NCI-H2081 treated with DMSO at 0.1 percent for 48 hours (cell line): ENCODE measurements around the gene NDRG4.
"Not testable (repeated sequence)": the region's sequence is repeated elsewhere in the genome, so short reads cannot be mapped to it uniquely, and the experiment has no call there.

Source experiments
- DNase-seq: peaks from one replicate; lab custom pipeline; 2025; lab: John Stamatoyannopoulos, UW

The NDRG4 gene

DNA sequence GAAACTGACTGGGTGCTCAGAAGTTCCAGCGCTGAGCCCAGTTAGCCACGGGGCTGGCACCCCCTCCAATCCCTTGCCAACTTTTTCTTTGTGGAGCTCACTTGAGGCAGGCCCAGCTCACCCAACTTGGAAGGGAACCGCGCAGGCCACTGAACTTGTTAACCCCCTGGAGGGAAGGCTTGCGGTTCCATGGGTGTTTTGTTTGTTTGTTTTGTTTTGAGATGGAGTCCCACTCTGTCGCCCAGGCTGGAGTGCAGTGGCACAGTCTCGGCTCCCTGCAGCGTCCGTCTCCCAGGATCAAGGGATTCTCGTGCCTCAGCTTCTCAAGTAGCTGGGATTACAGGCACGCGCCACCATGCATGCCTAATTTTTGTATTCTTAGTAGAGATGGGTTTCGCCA, 34.1 kb upstream of the NDRG4 start:
- DNase-seq, result no peak

DNA sequence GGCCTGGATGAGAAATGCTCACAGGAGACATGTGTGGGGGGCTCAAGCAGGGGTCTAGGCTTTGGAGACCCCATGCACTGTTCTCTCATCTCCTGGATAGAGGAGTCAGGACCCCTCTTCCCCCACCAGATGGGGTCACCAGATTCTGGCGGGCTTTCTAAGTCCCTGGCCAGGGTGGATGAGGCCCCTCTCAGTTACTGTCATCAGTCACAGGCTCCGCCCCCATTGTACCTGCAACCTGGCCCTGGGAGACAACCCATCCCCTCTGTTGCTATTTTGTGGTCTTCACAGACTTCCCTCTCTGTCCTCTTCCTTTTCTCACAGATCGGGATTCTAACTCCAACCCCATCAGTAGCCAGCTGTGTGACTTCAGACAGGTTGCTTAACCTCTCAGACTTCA, 33.5 kb upstream of the NDRG4 start:
- no peak for DNase-seq

DNA sequence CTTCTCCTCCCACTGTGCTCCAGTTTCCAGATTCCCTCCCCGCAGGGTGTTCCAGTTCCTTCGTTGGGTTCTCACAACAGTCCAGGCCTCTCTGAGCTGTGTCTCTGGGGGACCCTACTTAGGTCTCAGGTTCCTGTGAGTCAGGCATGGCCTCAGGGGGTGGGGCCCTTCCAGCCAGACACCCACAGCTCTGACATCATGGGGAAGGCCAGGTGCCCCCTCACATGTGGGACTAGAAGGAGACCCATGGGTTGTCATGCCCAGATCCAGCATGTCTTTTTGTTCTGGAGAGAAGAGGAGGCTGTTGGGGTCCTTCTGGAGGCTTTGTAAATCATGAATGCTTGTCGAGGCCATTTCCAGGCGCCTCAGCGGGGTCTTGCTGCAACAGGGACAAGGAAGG, 32.0 kb upstream of the NDRG4 start:
- DNase-seq, result no peak

DNA sequence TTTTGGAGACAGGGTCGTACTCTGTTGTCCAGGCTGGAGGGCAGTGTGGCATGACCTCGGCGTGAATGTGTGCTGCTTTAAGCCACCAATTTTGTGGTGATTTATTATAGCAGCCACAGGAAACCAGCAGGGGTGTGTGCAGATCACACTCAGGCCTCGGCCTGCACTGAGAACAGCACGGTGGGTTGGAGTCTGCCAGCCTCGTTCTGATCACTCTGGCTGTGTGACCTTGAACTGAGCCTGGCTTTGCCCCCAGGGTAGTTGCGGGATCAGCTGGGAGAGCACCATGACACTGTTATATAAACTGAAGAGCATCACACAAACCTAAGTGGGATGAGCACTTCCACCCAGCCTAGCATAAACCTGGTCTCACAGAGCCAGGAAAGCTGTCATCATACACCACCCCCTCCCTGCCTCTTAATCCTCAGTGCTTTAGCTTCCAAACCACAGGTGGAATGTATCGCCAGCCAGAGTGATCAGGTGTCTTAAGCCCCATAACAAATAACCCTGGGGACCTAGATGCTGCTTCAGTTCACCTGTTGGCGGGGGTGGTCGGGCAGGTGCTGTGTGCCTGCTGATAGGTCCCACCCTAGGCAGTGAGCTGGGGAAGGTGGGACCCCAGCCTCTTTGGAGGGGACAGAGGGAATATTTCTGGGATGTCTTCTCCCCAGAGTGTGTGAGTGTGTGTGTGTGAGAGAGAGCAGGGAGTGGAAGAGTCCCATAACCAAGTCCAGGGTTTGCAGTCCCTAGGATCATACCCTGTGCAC, 28.6 kb upstream of the NDRG4 start:
- no peak for DNase-seq

DNA sequence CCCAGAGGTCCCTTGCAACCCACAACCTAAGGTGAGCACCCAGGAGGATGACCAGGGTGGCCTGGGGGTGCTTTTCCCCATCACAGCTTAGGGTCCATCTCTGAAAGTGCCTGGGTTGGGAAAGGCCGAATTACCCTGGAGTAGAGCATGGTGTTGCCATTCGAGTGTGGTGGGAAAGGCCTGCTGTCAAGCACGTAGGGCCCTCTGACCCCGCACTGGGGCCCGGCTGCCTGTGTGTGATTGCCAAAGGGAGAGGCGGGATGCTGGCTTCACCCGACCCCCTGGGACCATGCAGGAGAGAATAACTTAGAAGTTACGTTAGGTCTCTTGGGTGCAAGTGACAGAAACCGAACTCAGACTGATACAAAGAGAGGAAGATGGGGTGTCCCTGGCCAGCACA, 27.7 kb upstream of the NDRG4 start:
- DNase-seq, result no peak

DNA sequence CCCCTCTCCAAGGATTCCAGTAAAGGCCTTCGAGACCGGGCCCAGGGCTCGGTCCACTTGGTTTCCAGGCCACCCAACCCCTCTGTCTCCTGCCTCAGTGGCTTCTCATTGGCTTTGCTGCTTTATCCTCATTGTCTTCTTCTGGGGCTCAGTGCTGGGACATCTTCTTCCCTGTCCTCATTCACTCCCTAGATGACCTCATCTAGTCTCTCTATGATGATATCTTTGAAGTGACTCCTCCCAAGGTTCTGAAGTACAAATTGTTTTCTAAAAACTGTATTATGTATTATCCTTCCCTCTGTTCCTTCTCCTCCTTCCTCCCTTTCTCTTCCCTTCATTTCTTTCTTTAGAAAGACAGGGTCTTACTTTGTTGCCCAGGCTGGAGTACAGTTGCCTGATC, 27.1 kb upstream of the NDRG4 start:
- DNase-seq, result no peak

DNA sequence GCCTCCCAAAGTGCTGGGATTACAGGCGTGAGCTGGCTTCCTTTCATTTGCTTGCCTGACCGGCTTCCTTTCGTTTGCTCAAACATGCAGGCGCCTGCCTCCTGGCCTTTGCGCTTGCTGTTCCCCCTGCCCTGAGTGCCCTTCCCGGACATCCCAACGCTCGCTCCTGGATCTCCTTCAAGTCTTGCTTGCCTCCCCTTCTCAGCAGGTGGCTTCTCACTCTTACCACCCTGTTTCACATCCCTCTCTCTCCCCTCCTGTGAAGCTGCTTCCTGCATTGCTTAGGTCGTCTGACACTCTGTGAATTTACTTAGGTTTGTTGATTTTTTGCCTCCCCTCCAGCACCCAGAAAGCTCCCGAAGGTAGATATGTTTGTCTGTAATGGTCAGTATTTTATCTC, 25.6 kb upstream of the NDRG4 start:
- DNase-seq, result no peak

DNA sequence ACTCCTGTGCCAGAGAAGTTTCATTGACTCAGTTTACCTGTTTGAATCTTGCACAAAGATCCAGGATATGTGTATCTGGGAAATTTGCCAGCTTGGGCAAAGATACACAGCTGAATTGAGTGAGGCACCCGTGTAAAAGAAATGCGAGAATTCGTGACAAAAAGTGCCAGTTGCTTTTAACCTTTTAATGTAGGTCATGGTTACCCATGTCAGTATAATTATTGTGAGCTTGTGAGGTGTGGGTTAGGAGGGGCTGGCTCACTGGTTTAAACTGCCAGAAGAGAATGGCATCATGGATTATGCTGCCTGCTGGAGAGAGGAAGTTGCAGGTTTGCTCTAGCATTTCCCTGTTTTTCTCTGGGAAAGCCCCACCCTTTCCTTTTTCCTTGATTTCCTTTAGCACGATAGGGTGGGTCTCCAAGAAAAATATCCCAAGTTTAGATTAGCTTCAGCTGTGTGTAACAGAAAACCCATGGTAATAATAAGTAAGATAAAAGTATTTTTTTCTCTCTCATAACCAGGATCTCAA, 24.8 kb upstream of the NDRG4 start:
- DNase-seq, result no peak

DNA sequence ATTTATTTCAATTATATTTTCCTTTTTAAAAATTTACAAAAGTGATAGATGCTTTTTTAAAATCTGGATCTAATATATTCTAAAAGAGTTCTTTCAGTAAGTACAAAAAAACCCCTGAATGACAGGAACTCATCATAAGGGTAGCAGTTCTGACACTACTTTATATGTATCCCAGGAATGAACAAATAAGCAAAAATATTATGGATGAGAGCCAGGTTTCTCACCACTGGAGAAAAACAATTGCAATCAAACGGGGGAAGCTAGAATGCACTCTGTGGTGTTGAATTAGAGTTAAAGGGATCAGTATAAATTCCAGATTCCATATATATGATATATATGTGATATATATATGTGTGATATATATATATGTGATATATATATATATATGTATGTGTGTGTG, 23.2 kb upstream of the NDRG4 start:
- no peak for DNase-seq

DNA sequence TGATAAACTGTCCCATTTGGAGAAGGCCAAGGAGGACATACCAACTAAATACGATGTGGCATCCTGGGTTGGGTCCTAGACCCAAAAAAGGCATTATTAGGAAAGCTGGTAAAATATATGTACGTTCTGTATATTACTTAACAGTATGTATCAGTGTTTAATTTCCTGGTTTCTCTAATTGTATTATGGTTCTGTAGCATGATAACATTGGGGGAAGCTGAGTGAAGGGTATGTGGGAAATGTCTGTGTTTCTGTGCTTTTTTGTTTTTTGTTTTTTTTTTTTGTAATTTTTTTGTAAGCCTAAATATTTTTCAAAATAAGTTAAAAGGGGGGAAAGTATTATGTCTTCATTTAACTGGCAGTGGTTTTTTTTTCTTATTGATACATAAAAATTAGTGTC, 21.5 kb upstream of the NDRG4 start:
- no peak for DNase-seq

DNA sequence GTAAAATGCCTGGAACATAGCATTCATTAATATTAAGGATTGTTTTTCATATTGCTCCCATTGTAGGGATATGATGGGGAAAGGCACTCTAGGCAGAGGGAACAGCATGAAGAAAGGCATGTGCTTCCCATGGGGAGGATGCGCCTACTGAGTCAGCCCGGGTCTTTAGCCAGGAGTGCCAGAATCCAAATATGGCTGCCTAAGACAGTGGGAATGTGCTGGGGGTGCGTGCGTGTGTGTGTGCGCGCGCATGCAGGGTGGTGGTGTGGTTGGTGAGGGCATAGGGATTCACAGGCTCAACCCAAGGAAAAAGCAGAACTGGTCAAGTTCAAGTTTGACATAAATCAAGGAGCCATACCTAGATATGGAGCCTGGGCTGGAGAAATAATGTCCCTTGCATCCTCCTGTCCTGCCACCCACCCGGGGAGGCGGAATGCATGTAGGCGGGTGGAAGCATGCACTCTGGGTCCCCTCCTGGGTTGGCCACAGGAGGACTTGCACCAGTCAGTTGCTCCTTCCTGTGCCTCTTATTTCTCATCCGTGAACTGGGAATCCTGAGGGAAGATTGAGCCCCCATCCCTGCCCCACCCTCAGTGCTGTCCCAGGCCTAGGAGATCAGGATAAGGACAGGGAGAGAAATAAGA, 18.6 kb upstream of the NDRG4 start:
- no peak for DNase-seq

DNA sequence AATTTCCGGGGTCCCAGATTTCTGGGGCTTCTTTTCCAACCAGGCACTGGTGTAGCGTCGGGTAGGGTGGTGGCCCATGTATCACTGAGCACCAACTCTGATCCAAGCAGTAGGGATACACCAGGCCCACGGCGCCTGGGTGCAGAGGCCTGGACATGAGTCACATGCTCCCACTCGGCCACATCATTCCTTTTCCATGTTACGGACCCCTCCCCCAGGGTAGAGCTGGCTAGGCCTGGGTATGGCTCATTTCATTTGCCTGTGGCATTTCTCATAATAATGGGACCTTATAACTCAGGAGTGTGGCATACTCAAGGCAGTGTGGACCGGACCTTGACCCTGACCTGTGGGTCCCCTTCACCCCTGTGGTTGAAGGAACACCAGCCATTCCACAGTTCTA, 18.0 kb upstream of the NDRG4 start:
- DNase-seq, result no peak

DNA sequence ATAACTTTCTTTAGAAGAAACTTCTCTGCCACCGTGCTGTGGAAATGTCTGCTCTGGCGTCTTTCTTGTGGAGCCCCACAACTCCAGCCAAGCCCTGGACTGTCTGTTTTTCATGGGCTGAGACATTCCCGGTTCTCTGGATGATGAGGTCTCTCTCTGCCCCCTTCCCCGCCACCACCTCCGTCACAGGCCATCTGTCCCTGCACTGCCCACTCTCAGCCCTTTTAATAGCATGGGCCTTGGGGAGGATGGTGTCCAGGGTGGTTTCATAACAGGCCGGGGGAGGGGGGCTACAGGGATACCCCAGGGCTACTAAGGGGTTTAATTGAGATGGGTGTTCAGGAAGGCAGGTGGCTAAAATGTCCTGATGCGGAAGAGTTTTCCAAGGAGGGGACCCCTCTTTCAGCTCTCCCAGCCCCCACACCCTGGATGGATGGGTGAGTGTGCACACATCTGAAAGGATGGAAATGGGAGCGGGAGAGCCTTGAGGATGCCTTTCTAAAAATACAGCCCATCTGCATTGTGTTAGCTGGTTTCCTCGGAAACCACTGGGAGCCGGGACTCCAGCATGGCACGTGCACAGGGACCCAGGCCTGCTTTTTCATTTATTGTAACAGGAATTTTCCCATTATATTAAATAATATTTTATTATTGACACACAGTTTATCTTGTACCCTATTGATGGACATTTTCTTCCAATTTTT, 14.6 kb upstream of the NDRG4 start:
- DNase-seq, result no peak

DNA sequence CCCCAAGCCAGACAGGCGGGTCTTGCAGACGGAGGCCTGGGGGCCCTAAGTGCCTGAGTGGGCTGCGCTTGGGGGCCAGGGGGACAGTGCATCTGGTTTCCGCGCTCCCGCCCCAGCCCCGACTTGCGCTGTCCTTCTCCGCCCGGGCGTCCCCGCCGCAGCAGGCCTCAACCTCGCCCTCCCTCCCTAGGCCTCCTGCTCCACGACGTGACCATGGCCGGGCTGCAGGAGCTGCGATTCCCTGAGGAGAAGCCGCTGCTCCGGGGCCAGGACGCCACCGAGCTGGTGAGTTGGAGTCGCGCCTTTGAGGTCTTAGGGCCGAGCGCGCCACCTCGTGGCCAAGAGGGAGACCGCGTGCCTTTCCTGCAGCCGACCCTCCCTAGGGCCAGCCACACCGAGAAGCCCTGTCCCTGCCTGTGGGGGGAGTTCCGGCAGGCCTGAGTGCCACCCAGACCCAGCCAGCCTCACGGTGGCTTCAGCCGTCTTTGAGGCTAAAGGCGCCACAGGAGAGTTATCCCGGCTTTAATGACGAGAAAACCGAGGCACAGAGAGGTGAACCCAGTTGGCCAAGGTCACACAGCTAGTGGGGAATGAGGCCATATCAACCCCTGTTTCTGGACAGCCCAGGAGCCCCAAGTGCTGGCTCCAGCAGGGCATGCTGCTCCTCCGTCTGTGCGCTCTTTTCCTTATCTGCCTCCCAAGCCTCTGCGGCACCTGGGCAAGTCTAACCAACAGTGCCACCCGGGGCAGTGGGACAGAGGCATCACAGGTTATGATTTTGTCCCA, 12.2 kb upstream of the NDRG4 start:
- DNase-seq, result peak; percentile 16

DNA sequence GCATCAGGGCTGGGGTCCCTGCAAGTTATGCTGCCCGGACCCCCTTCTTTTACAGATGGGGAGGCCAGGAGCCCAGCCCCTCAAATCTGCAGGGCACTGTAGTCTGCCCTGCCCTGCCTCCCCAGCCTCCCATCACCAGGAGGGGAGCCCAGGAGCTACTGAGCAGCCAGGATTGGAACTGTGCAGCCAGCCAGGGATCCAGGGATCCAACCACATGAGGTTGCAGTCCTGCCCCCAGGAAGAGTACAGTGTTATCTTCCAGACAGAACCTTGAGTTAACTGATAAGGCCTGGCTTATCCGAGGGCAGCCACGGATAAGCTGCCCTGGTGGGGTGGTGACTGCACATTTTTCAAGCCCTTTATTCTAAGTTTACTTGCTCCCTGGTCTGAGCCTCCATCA, 11.4 kb upstream of the NDRG4 start:
- no peak for DNase-seq

DNA sequence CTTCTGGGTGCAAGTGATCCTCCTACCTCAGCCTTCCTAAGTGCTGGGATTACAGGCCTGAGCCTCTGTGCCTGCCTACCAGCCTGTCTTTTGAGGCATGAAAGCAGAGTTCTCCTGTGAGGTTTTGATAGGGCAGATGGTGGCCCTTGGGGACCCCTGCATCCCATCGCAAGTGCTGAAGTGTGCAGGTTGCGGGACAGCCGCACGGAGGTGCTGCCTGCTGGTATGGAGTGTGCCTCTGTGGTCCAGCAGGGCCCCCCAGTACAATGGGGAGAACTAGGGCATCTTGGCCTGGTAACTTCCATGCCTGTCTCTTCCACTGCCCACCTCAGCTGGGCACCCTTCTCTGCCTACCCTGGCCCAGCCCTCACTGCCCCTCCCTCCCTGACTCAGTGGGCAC, 9.9 kb upstream of the NDRG4 start:
- DNase-seq, result no peak

DNA sequence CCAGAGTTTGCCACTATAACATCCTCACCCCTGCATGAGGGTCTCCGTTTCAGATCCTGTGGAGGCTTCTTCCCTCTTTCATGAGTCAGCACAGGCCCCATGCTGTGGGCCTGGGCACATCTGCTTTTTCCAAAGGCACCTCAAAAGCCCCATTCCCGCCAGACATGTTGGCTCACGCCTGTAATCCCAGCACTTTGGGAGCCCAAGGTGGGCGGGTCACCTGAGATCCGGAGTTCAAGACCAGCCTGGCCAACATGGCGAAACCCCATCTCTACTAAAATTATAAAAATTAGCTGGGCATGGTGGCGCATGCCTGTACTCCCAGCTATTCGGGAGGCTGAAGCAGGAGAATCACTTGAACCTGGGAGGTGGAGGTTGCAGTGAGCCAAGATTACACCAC, 9.4 kb upstream of the NDRG4 start:
- not testable (repeated sequence) for DNase-seq

DNA sequence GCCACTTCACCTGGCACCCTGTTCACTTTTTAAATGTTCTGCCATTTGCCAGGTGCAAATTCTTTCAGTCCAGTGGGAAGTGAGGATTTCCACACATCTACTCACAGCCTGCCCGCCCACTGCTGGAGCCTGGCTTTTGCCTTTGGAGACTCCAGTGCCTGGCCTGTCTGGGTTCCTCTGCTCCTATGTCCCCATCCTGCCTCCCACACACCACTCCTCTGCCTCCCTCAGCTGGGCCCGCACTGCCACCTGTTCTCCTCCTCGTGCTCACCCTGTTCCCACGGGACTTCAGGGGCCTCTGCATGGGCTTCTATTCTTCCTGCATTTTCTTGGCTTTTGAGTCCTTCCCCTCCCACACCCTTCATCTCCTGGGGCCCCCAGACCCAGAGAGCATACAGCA, 7.9 kb upstream of the NDRG4 start:
- no peak for DNase-seq

DNA sequence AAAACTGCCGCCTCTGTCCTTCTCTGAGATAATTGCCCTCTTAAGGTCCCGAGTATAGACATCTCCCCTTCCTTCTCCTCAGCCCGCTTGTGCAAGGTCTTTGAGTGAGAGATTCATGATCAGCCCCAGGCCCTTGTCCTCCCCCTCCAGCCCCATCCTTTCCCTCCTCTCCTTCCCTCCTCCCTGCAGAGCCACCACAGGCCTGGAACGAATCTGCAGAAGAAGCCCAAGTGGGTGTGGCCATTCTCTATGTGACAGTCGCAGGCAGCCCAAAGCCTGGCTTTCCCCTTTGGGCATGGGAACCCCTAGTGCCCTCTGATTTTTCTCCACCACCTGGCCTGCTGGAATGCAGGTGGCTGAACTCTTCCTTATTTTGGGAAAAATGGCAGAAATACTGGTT, 7.2 kb upstream of the NDRG4 start:
- no peak for DNase-seq

DNA sequence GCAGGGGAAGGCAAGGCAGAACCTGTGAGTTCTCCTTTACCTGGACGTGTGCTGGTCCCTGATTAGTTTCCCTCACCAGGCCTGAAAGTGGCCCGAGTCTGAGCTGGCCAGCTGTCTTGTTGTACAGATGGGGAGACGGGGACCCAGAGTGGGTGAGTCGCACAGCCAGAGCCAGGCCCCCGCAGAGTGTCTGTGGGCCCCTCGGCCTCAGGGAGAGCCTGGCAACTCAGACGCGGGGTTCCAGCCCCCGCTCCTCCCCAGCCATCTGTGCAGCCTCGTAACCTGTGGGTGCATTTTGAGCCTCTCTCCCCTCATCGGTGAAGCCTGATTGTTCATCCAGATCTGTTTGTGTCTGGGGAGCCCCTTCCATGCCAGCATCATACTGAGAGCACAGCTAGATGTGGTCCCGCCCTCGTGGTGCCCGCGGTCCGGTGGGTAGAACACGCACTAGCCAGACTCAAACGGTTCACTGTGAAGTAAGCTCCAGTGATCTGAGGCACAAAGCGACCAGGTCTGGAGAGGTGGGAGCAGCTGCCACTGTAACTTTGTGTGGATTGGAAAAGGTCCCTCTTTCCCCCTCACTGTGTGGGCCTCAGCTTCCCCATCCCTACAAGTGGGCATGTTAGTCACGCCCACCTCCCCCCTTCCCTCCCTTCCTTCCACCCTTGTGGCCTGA, 6.0 kb upstream of the NDRG4 start:
- DNase-seq, result no peak

DNA sequence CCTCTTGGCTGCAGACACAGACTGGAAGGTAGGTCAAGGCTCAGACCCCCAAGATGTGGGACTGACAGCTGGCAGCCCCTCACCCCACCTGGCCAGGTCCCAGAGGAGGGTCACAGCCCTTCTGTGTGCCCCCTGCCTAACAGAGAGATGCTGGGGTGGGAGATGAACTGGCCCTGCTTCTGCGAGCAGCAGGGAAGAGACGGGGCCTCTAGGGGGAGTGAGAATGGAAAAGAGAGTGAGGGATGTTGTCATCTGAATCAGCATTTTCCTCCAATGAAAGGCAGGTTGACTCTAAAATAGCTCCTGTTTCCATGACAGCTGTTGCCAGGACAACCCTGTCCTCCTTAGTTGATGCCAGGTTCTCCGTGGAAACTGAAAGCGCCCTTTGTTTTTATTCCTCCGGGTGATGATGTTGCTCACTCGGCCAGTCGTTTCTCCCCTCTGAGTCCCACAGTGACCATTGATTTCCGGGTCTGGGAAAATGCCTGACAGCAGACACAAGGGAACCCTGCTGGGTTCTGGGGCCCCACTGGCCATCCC, 4.9 kb upstream of the NDRG4 start:
- DNase-seq, result no peak
